Measurements from ENCODE around the gene MX2.
"Not testable (repeated sequence)": the region's sequence is repeated elsewhere in the genome, so short reads cannot be mapped to it uniquely, and the experiment has no call there.

MX2 gene

GRCh38 chr21:41337515-41337914 lies 24.3 kb upstream of the MX2 start:
- no peak for DNase-seq (ENCODE audit: low spot score)

- DNase-seq (ENCODE audit: low spot score): no peak
Observed at GRCh38 chr21:41338455-41338854, 23.4 kb upstream of the MX2 start.

- no peak for DNase-seq (ENCODE audit: low spot score)
Observed at GRCh38 chr21:41342035-41342434, 19.8 kb upstream of the MX2 start.

GRCh38 chr21:41344146-41344545 lies 17.7 kb upstream of the MX2 start:
- no peak for DNase-seq (ENCODE audit: low spot score)

- DNase-seq (ENCODE audit: low spot score): no peak
Observed at GRCh38 chr21:41345356-41345755, 16.5 kb upstream of the MX2 start.

GRCh38 chr21:41345934-41346685 lies 15.7 kb upstream of the MX2 start:
- DNase-seq (ENCODE audit: low spot score): no peak

GRCh38 chr21:41346758-41347157 lies 15.1 kb upstream of the MX2 start:
- DNase-seq (ENCODE audit: low spot score): no peak

GRCh38 chr21:41348434-41348833 lies 13.4 kb upstream of the MX2 start:
- no peak for DNase-seq (ENCODE audit: low spot score)

GRCh38 chr21:41349126-41349525 lies 12.7 kb upstream of the MX2 start:
- DNase-seq (ENCODE audit: low spot score): no peak

- no peak for DNase-seq (ENCODE audit: low spot score)
Observed at GRCh38 chr21:41349619-41350390, 12.0 kb upstream of the MX2 start.

GRCh38 chr21:41350436-41351155 lies 11.2 kb upstream of the MX2 start:
- DNase-seq (ENCODE audit: low spot score): no peak

GRCh38 chr21:41357546-41357945 lies 4.3 kb upstream of the MX2 start:
- no peak for DNase-seq (ENCODE audit: low spot score)

GRCh38 chr21:41358193-41359166 lies 3.3 kb upstream of the MX2 start:
- peak; percentile 31 for DNase-seq (ENCODE audit: low spot score)

- peak; percentile 36 for DNase-seq (ENCODE audit: low spot score)
Observed at GRCh38 chr21:41359286-41359685, 2.5 kb upstream of the MX2 start.

- DNase-seq (ENCODE audit: low spot score): not testable (repeated sequence)
Observed at GRCh38 chr21:41359754-41360071, 2.1 kb upstream of the MX2 start.

- peak; percentile 64 for DNase-seq (ENCODE audit: low spot score)
Observed at GRCh38 chr21:41360072-41360821, 1.6 kb upstream of the MX2 start.

GRCh38 chr21:41361053-41361785 lies 608 bp upstream of the MX2 start:
- no peak for DNase-seq (ENCODE audit: low spot score)

- no peak for DNase-seq (ENCODE audit: low spot score)
Observed at GRCh38 chr21:41362605-41363369, 960 bp downstream of the MX2 start.
